IgD-negative memory B cell (primary cell): Measurements from ENCODE around the gene BCL2L11. TPM values are rescaled to one million over a fixed set of nuclear protein-coding genes. Genes with fewer than 3 reads are reported as not detected.

Experiments
- H3K27ac Mint-ChIP-seq, 3 donors: one replicate each; pipeline ENCODE4 v1.8.0; 2020 to 2022; ENCODE audit warnings: mild to moderate bottlenecking in 3 of 3, mixed read lengths in 3 of 3, moderate library complexity in 1 of 3
- H3K27me3 Mint-ChIP-seq: one replicate; pipeline ENCODE4 v1.8.0; 2021; ENCODE audit warnings: mixed read lengths
- H3K36me3 Mint-ChIP-seq: one replicate; pipeline ENCODE4 v1.8.0; 2020; ENCODE audit warnings: mild to moderate bottlenecking, mixed read lengths
- H3K4me1 Mint-ChIP-seq, 3 donors: one replicate each; pipeline ENCODE4 v1.8.0; 2020 to 2022; ENCODE audit warnings: mixed read lengths in 3 of 3, mild to moderate bottlenecking in 1 of 3
- H3K4me3 Mint-ChIP-seq, 4 donors: one replicate each; pipeline ENCODE4 v1.8.0; 2020 to 2022; ENCODE audit warnings: mild to moderate bottlenecking in 4 of 4, mixed read lengths in 4 of 4, moderate library complexity in 3 of 4
- H3K9me3 Mint-ChIP-seq, 3 donors: one replicate each; pipeline ENCODE4 v1.8.0; 2020 to 2021; ENCODE audit warnings: mixed read lengths in 3 of 3, mild to moderate bottlenecking in 1 of 3
- polyA plus RNA-seq: library from polyadenylated mRNA; unstranded; fragments of 300-500 nt; fragmentation: Illumina TruSeq; gene quantifications from one replicate; pipeline ENCODE4 v1.2.3, GENCODE V29; 2021

The BCL2L11 gene
- polyA plus RNA-seq, 1 donor from 2014 or later: 22.3 TPM

DNA sequence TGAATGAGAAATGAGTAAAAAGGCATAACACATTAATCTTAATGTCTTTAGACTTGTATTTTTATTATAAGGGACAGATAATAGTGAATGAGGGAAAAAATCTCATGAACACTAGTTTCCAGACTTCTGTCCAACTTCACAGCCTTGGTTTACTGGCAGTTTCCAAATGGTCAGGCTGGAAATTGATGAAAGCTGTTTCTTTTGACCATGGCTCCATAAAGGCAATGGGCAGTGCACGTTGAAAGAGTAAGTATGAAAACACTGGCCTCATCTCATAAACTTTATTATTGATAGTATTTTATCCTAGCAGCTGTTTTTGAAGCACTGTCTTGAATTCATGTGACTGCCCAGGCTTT lies 23.1 kb downstream of the BCL2L11 start:
- Mint-ChIP-seq H3K36me3 (peaks cover 13% of the 10 kb centered on the region), H3K9me3 (no peaks in the 10 kb centered on the region), H3K4me3 (no peak overlapping the region), H3K27me3 (no peaks in the 10 kb centered on the region), H3K27ac (no peak overlapping the region), H3K4me1 (peaks cover 6 to 19% (median 10%) of the 10 kb centered on the region in 3 donors)

DNA sequence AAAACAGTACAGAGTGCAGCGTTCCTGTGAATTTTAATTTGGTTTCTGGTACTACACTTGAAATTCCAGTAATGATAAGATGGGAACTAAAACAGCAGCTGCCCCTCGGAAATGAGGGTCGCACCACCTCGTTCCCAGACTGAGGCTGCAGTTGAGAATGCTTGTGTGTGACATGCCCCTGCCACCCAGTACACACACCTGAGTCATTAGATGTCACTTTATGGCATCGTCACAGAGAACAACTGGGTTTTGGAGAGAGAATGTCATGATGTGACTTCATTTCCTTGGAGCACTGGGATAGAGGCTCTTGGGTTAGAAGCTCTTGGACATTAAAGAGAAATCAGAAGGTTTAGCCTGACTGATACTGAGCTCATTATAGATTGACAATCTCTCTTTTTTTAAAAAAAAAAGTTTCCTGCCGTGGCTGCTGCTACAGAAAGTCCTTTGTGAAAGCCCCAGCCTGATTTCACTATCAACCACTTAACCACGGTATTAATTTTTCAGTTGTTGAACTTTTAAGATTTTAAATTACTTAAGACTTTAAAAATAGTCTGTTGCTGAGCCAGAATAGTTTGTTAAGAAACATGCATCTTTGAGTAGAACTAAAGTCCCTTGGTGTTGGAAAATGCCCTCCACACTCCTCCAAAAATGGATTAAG lies 24.5 kb downstream of the BCL2L11 start:
- Mint-ChIP-seq H3K4me3 (no peak overlapping the region), H3K4me1 (peaks cover 6 to 19% (median 12%) of the 10 kb centered on the region in 3 donors), H3K27me3 (no peaks in the 10 kb centered on the region), H3K9me3 (no peaks in the 10 kb centered on the region), H3K27ac (no peak overlapping the region), H3K36me3 (peaks cover 13% of the 10 kb centered on the region)

DNA sequence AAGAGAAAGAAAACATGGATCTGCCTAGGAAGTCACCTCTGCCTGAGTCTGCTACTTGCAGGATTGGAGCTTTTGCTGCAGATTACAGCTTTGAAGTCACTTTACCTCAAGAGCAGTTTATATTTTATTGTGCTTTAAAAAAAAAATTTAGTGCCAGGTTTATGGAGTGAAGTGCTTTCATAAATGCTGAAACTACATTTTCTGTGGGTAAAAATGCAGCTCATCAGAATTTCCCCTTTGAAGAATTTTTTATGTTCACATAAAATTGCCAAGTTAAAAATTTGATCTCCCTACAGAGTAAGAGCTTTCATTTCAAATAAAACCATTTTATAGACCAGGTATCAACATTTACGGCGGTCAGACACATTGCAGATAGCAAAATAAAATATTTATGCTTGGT lies 25.2 kb downstream of the BCL2L11 start:
- Mint-ChIP-seq H3K36me3 (peaks cover 15% of the 10 kb centered on the region), H3K4me3 (no peak overlapping the region), H3K4me1 (peaks cover 6 to 17% (median 12%) of the 10 kb centered on the region in 3 donors), H3K9me3 (no peaks in the 10 kb centered on the region), H3K27me3 (no peaks in the 10 kb centered on the region), H3K27ac (no peak overlapping the region)

DNA sequence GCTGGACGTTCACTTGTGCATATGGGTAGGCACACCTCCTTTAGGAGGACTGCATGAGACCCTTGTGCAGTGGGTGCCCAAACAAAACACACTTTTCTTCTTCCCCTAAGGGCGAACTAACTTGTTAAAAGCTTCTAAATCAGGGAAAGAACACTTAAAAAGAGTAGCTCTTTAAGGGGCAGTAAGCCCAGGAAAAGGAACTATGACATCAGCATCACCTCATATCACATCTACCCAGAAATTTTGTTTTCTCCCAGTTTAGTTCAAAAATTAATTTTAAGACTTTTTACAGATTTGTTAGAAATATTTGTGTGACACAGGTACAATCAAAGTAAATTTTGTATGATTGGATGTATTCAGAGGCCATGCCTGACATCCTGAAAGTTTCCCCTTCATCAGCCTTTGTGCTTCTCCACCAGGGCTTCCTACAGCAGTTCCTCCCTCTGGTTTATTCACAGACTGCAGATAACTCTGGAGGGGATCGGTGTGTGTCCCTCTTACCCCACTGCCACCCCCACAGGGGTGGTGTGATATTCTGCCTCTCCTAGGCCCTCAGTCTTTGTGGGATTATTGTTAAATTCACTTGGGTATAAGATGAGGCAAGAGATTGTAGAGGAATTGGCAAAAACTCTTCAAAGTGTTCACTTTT lies 27.6 kb downstream of the BCL2L11 start:
- H3K4me3 Mint-ChIP-seq: peak overlapping the region in 2 of 4 donors; percentile 24 to 59
- H3K36me3 Mint-ChIP-seq: peaks cover 9% of the 10 kb centered on the region
- H3K4me1 Mint-ChIP-seq: peaks cover 6 to 15% (median 12%) of the 10 kb centered on the region in 3 donors
- H3K9me3 Mint-ChIP-seq: no peaks in the 10 kb centered on the region
- no peaks in the 10 kb centered on the region for H3K27me3 Mint-ChIP-seq
- H3K27ac Mint-ChIP-seq: peak overlapping the region in 2 of 3 donors; percentile 40 to 41

DNA sequence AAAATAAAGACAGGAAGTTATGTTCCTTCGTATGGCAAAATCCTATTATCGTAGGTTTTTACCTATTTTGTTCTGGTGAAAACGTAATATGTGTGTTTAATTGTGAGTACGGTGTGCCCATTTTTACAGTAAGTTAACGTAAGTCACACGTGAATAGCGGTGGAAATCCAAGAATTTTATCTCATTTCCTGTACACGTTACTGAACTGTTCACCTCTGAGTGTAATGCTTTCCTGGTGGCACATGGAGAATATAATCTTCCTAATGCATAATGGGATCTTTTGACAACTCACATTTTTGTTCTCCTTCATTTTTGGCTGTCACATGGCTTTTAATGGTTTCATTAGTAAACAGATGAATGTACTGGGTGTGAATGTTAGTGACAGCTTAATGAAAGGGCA lies 28.2 kb downstream of the BCL2L11 start:
- H3K4me3 Mint-ChIP-seq: no peak overlapping the region
- H3K4me1 Mint-ChIP-seq: peaks cover 6 to 15% (median 13%) of the 10 kb centered on the region in 3 donors
- H3K9me3 Mint-ChIP-seq: no peaks in the 10 kb centered on the region
- H3K27ac Mint-ChIP-seq: no peak overlapping the region
- peaks cover 7% of the 10 kb centered on the region for H3K36me3 Mint-ChIP-seq
- H3K27me3 Mint-ChIP-seq: no peaks in the 10 kb centered on the region

DNA sequence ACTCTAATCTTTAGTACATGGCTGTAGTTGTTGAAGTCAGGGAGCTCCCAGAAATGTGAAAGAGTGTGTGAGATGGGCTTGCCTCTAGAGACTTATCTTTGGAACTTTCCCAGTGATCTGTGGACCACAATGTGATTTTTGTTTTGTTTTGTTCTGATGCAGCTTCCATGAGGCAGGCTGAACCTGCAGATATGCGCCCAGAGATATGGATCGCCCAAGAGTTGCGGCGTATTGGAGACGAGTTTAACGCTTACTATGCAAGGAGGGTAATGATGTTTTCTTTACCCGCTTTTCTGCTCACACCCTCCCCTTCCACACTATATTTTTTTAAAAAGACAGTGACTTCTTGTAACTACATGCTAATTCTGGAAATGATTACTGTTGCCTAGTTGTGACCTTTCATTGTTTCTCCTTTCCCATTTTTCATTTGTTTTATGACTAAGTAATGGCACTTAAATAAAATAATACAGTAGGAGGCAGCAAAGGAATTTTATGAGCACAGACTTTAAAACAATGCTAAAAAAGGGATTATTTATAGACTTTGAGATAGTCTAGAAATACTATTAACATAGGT lies 29.3 kb downstream of the BCL2L11 start:
- no peak overlapping the region for H3K4me3 Mint-ChIP-seq
- no peaks in the 10 kb centered on the region for H3K27me3 Mint-ChIP-seq
- peaks cover 6 to 13% (median 13%) of the 10 kb centered on the region in 3 donors for H3K4me1 Mint-ChIP-seq
- no peaks in the 10 kb centered on the region for H3K9me3 Mint-ChIP-seq
- peaks cover 6% of the 10 kb centered on the region for H3K36me3 Mint-ChIP-seq
- H3K27ac Mint-ChIP-seq: no peak overlapping the region

DNA sequence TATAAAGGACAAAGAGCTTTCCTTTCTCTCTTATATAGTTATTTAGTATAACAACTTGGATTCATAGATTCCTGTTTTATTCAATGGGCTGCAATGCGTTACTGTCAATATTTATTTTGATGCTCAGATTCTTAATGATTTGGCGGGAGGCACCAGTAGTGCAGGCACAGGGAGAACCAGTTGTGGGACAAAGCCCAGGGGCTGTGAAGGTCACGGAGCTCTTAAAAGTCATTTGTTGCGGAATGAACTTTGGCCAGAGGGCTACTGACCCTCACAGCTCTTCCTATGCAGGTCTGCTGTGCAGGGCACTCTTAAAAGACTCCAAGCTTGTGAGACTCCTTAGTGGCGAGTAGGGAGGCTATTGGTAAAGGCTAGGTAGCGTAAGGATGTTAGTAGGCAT lies 34.0 kb downstream of the BCL2L11 start:
- peak overlapping the region in 2 of 3 donors; percentile 7 to 22 for H3K27ac Mint-ChIP-seq
- H3K4me1 Mint-ChIP-seq: peaks cover 23 to 36% (median 26%) of the 10 kb centered on the region in 3 donors
- no peaks in the 10 kb centered on the region for H3K9me3 Mint-ChIP-seq
- H3K4me3 Mint-ChIP-seq: no peak overlapping the region
- peaks cover 8% of the 10 kb centered on the region for H3K36me3 Mint-ChIP-seq
- H3K27me3 Mint-ChIP-seq: no peaks in the 10 kb centered on the region

DNA sequence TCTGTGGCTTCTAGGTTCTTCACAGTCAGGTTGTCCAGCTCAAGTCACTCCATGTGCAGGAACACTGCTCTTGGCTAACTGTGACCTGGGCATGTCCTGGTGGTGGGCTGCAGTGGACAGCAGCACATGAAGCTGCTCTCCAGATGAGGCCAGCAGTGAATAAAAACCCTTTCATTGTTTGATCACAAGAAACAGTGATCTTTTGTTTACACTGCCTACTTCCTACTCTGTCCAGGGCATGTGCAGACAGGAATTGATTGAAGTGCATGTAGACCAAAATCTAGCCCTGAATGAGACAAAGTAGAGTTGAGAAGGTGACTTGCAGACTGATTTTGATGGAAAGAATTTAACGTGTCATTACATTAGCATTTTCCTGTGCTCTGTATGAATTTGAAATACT lies 34.9 kb downstream of the BCL2L11 start:
- Mint-ChIP-seq H3K4me3 (no peak overlapping the region), H3K9me3 (no peaks in the 10 kb centered on the region), H3K36me3 (peaks cover 6% of the 10 kb centered on the region), H3K27me3 (no peaks in the 10 kb centered on the region), H3K27ac (peak overlapping the region; percentile 7 to 42 (median 27)), H3K4me1 (peaks cover 23 to 38% (median 30%) of the 10 kb centered on the region in 3 donors)

DNA sequence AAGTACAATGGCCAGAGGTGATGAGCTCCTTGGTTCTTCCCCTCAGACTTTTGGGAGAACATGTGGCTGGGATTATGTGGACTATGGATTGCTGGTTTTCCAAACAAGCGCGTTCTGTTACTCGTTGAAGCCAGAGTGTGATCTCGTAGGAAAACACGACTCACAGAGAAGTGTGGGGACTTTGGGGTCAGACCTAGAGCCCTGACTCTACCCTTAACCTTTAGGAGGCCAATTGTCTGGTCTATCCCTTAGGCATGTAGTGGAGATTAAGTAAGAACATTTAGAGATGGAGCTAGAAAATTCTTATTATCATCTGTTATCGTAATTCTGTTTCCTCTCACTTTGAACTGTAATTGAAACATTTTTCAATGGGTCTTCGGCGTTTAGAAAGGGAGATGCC lies 35.8 kb downstream of the BCL2L11 start:
- H3K4me1 Mint-ChIP-seq: peaks cover 23 to 38% (median 30%) of the 10 kb centered on the region in 3 donors
- H3K27ac Mint-ChIP-seq: peak overlapping the region; percentile 87 to 94 (median 89)
- H3K27me3 Mint-ChIP-seq: no peaks in the 10 kb centered on the region
- peaks cover 6% of the 10 kb centered on the region for H3K36me3 Mint-ChIP-seq
- no peaks in the 10 kb centered on the region for H3K9me3 Mint-ChIP-seq
- H3K4me3 Mint-ChIP-seq: peak overlapping the region in 2 of 4 donors; percentile 13 to 88

DNA sequence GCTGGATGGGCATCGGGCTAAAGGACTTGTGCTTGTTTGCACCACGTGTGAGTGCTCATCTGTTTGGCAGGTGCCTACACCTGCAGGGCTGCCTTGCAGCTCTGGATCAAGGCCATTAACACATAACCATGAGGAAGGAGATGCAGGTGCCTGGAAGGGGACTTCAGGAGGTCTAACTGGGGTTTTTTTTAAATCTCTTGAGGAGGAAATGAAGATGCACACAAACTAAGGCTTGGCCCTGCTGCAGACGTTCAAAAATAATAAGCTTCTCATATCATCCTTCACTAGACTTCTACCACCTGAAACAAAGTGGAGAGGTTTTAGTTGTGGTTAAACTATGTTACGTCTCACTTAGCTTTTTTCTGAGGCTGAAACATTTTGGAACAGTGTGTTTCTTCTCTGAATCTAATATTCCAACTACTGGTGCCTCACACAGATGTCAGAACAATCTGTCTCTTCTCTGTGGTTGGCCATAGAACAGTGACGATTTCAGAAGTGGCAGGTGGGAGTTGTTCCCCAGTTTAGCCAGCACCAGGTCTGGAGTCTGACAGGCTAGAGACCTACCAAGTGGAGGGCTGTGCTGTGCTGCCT lies 36.5 kb downstream of the BCL2L11 start:
- Mint-ChIP-seq H3K9me3 (no peaks in the 10 kb centered on the region), H3K4me1 (peaks cover 23 to 38% (median 30%) of the 10 kb centered on the region in 3 donors), H3K27me3 (no peaks in the 10 kb centered on the region), H3K36me3 (peaks cover 7% of the 10 kb centered on the region), H3K4me3 (peak overlapping the region; percentile 13 to 88 (median 59)), H3K27ac (peak overlapping the region; percentile 87 to 94 (median 89))

DNA sequence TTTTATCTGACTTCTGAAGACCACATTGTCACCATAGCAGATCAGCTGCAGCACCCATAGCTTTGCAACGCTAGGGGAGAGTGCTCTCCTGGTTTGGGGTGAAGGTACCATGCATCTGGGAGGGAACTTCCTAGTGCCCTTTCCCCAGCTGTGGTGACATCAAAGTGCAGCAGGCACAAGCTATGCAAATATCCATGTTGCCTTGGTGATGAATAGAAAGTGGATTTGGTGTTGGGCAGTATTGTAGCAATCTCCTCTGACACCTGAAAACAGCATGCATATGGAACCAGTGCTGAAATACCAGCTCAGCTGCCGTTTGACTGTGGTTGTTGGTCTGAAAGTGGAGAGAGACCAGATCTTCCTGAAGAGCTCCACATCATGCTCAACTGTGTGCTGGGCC lies 37.1 kb downstream of the BCL2L11 start:
- Mint-ChIP-seq H3K27me3 (no peaks in the 10 kb centered on the region), H3K9me3 (no peaks in the 10 kb centered on the region), H3K27ac (peak overlapping the region; percentile 87 to 94 (median 89)), H3K36me3 (peaks cover 11% of the 10 kb centered on the region), H3K4me1 (peaks cover 28 to 43% (median 31%) of the 10 kb centered on the region in 3 donors), H3K4me3 (peak overlapping the region; percentile 13 to 88 (median 49))

DNA sequence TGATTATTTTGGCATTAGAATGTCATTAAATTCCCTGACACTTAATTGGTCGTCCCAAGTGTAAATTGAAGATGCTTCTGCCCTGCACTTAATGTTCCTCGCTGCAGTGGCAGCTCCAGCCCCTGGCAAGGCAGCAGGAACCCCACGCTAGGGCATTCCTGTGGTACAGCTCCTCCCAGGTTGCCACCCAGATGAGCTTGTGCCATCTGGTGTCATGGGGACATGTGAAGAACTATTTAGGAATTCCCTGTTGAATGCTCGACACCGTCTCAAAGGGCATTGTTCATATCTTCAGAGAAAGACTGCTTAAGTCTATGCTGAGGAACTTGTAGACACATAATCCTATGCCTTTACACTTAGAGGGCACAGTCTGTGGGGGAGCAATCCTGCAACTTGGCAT lies 38.9 kb downstream of the BCL2L11 start:
- Mint-ChIP-seq H3K27me3 (peaks cover 2% of the 10 kb centered on the region), H3K9me3 (no peaks in the 10 kb centered on the region), H3K4me3 (no peak overlapping the region), H3K4me1 (peaks cover 30 to 46% (median 33%) of the 10 kb centered on the region in 3 donors), H3K27ac (peak overlapping the region in 2 of 3 donors; percentile 47 to 67), H3K36me3 (peaks cover 9% of the 10 kb centered on the region)

DNA sequence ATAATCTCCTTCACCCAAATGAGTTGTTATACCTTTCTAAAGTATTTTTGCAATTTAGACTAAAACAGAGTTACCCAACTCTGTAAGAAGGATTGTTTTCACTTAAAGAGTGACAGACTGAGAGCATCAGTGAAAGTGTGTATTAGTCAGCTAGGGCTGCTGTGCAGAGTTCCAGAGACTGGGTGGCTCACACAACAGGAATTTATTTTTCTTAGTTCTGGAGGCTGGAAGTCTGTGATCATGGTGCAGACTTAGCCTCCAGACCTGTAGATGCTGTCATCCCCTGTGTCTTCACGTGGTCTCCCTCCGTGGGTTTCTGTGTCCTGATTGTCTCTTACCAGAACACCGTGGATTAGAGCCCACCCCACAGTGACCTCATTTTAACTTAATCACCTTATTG lies 40.0 kb downstream of the BCL2L11 start:
- Mint-ChIP-seq H3K4me3 (no peak overlapping the region), H3K27me3 (peaks cover 2% of the 10 kb centered on the region), H3K9me3 (no peaks in the 10 kb centered on the region), H3K36me3 (peaks cover 12% of the 10 kb centered on the region), H3K27ac (peak overlapping the region in 1 of 3 donors; percentile 71), H3K4me1 (peaks cover 29 to 42% (median 34%) of the 10 kb centered on the region in 3 donors)

DNA sequence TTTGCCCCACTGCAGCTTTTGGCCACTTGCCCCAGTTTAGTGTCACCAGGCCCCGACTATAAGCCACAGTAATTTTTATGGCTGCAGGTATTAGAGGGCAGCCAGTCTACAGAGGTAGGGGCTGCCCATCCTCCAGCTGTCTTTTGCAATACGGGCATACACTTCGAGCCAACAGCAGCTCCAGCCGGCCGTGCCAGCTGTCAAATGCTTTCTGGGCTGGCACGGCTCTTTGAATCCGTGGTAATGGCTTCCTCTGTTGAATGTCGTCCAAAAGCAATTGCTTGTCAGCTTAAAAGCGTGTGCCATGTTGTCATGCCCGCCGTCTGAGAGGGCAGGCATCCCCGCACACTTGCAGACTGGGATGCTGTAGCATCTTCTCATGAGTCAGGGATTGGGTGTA lies 41.3 kb downstream of the BCL2L11 start:
- Mint-ChIP-seq H3K27ac (peak overlapping the region in 1 of 3 donors; percentile 67), H3K4me1 (peaks cover 18 to 30% (median 24%) of the 10 kb centered on the region in 3 donors), H3K27me3 (peaks cover 2% of the 10 kb centered on the region), H3K9me3 (no peaks in the 10 kb centered on the region), H3K36me3 (peaks cover 12% of the 10 kb centered on the region), H3K4me3 (no peak overlapping the region)

DNA sequence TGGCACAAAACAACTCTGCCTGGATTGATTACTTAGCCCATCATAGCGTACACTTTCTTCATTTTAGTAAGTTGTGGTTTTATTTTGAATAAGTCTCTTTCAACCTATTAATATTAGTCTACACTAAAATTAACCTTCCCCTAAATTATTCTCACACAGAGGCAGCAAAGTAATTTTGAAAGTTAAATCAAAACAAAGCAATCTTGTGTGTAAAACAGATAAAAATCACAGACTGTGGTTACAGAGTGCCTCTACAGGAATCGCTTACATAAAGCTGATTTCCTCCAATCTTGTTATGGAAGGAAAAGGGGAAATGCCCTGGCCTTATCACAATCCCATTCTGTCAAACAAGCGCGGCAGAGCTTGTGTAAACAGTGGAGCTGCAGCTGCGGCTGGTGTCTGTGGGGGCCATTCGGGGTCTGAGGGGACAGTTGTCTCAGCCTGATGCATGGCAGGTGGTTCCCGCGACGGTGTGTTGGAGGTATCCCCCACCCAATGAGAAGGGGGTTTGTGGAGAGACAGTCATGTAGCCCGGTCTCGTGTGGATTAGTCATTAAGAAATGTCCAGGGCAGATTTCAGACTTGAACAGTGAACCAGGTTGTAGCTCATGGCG lies 42.1 kb downstream of the BCL2L11 start:
- peak overlapping the region in 1 of 4 donors; percentile 67 for H3K4me3 Mint-ChIP-seq
- H3K27ac Mint-ChIP-seq: peak overlapping the region in 1 of 3 donors; percentile 67
- no peaks in the 10 kb centered on the region for H3K9me3 Mint-ChIP-seq
- peaks cover 12% of the 10 kb centered on the region for H3K36me3 Mint-ChIP-seq
- H3K27me3 Mint-ChIP-seq: peaks cover 2% of the 10 kb centered on the region
- H3K4me1 Mint-ChIP-seq: peaks cover 10 to 29% (median 23%) of the 10 kb centered on the region in 3 donors
